CD14-positive monocyte (primary cell): ENCODE results near the gene GIGYF2. TPM values are rescaled to one million over a fixed set of nuclear protein-coding genes. Genes with fewer than 3 reads are reported as not detected.

ENCODE experiments used
- DNase-seq, 3 donors: peaks; one replicate each; pipeline ENCODE4 v3.0.0-alpha.2; 2011 to 2022
- H2AFZ ChIP-seq: 2 replicates; pipeline ENCODE4 v1.6.0; 2012; ENCODE audit warnings: mild to moderate bottlenecking, low read depth, low read length, inconsistent platforms; ENCODE audit not compliant: insufficient read depth, poor library complexity, severe bottlenecking
- H3K27ac ChIP-seq, 2 donors: 1 replicate in 1 of 2; 2 replicates in 1 of 2; pipeline ENCODE4 v1.5.1; 2012 to 2013; ENCODE audit warnings: low read length in 2 of 2, control low read depth in 1 of 2, inconsistent platforms in 1 of 2, low read depth in 1 of 2, mild to moderate bottlenecking in 1 of 2
- H3K27me3 ChIP-seq, 2 donors: one replicate each; pipeline versions ENCODE4 v1.6.0 to v1.6.1; 2011 to 2013; ENCODE audit warnings: low read length in 2 of 2; ENCODE audit not compliant: control insufficient read depth in 2 of 2, insufficient read depth in 2 of 2
- H3K36me3 ChIP-seq, 2 donors: replicated peaks in 1 of 2; 1 replicate in 1 of 2; 2 replicates in 1 of 2; pipeline versions ENCODE4 v1.5.1 to v1.6.1; 2012 to 2013; ENCODE audit warnings: low read length in 2 of 2, control low read depth in 1 of 2, inconsistent platforms in 1 of 2, mild to moderate bottlenecking in 1 of 2; ENCODE audit not compliant: insufficient read depth in 2 of 2, control insufficient read depth in 1 of 2
- H3K4me1 ChIP-seq, 2 donors: 1 replicate in 1 of 2; 2 replicates in 1 of 2; pipeline versions ENCODE4 v1.5.1 to v1.6.1; 2012 to 2013; ENCODE audit warnings: low read length in 2 of 2, control low read depth in 1 of 2, inconsistent platforms in 1 of 2, mild to moderate bottlenecking in 1 of 2, moderate library complexity in 1 of 2; ENCODE audit not compliant: insufficient read depth in 2 of 2, control insufficient read depth in 1 of 2
- H3K4me2 ChIP-seq: replicated peaks from 2 replicates; pipeline ENCODE3; 2012; ENCODE audit warnings: low read length, moderate library complexity, mild to moderate bottlenecking; ENCODE audit not compliant: poor library complexity, severe bottlenecking; ENCODE audit errors: extremely low read depth
- H3K4me3 ChIP-seq, 3 experiments: fragments of 200-600 bp in 1 of 3; sonication (generic) in 1 of 3; replicated peaks in 1 of 3; 1 replicate in 2 of 3; 2 replicates in 1 of 3; pipeline ENCODE4 v1.5.1; 2011 to 2013; ENCODE audit warnings: low read length in 3 of 3, mild to moderate bottlenecking in 3 of 3, control low read depth in 2 of 3, low read depth in 2 of 3, inconsistent platforms in 1 of 3, moderate library complexity in 1 of 3
- H3K79me2 ChIP-seq: 2 replicates; pipeline ENCODE4 v1.6.0; 2012; ENCODE audit warnings: mild to moderate bottlenecking, control low read depth, inconsistent platforms, low read length, moderate library complexity; ENCODE audit not compliant: insufficient read depth
- H3K9ac ChIP-seq: 2 replicates; pipeline ENCODE4 v1.6.0; 2017; ENCODE audit warnings: low read length, mild to moderate bottlenecking; ENCODE audit not compliant: insufficient read depth, poor library complexity, severe bottlenecking
- H3K9me3 ChIP-seq, 2 donors: replicated peaks in 1 of 2; 1 replicate in 1 of 2; 2 replicates in 1 of 2; pipeline versions ENCODE4 v1.5.1 to v1.6.1; 2012 to 2013; ENCODE audit warnings: low read length in 2 of 2, control low read depth in 1 of 2; ENCODE audit not compliant: control insufficient read depth in 1 of 2, insufficient read depth in 1 of 2
- H4K20me1 ChIP-seq: 2 replicates; pipeline ENCODE4 v1.6.0; 2012; ENCODE audit warnings: mild to moderate bottlenecking, low read length, control low read depth, moderate library complexity; ENCODE audit not compliant: insufficient read depth
- H3K27ac Mint-ChIP-seq, 7 donors: one replicate each; pipeline ENCODE4 v1.8.0; 2020; ENCODE audit warnings: mild to moderate bottlenecking in 7 of 7, mixed read lengths in 7 of 7, moderate library complexity in 6 of 7, inconsistent platforms in 2 of 7
- H3K27me3 Mint-ChIP-seq, 3 donors: one replicate each; pipeline ENCODE4 v1.8.0; 2021 to 2022; ENCODE audit warnings: low read depth in 3 of 3, mild to moderate bottlenecking in 3 of 3, mixed read lengths in 3 of 3, moderate library complexity in 3 of 3, inconsistent platforms in 1 of 3
- H3K36me3 Mint-ChIP-seq, 2 donors: one replicate each; pipeline ENCODE4 v1.8.0; 2020; ENCODE audit warnings: mixed read lengths in 2 of 2, inconsistent platforms in 1 of 2, mild to moderate bottlenecking in 1 of 2
- H3K4me1 Mint-ChIP-seq: one replicate; pipeline ENCODE4 v1.8.0; 2020; ENCODE audit warnings: mild to moderate bottlenecking, mixed read lengths
- H3K4me3 Mint-ChIP-seq, 2 donors: one replicate each; pipeline ENCODE4 v1.8.0; 2020; ENCODE audit warnings: mild to moderate bottlenecking in 2 of 2, mixed read lengths in 2 of 2, moderate library complexity in 1 of 2
- H3K9me3 Mint-ChIP-seq, 7 donors: one replicate each; pipeline ENCODE4 v1.8.0; 2020 to 2022; ENCODE audit warnings: mixed read lengths in 7 of 7, mild to moderate bottlenecking in 6 of 7, moderate library complexity in 6 of 7, inconsistent platforms in 2 of 7
- CTCF ChIP-seq: fragments of 200-600 bp; IDR thresholded peaks from one replicate; pipeline ENCODE4 v1.8.0; 2022; ENCODE audit warnings: antibody characterized with exemption, mild to moderate bottlenecking
- WGBS: methylation state at CpG from one replicate; pipeline ENCODE4 v1.1.5; 2013; ENCODE audit warnings: missing lambda C conversion rate; ENCODE audit not compliant: insufficient coverage; 5-methylcytosine and 5-hydroxymethylcytosine counted together
- intact Hi-C, 2 donors: fragments of 100-400 bp; cut with micrococcal nuclease; formaldehyde crosslinking; loops; one replicate each; pipeline versions ENCODE4 v1.15.0 to v1.15.1; 2023
- polyA plus RNA-seq, 3 donors: library from polyadenylated mRNA; depleted of rRNA in 1 of 3; unstranded in 2 of 3; stranded (reverse) in 1 of 3; fragments of 300-500 nt in 2 of 3; fragments of >200 nt in 1 of 3; fragmentation: Illumina TruSeq in 2 of 3; gene quantifications; 1 replicate in 2 of 3; 2 replicates in 1 of 3; pipeline ENCODE4 v1.2.3, GENCODE V29; 2012 to 2021

Gene GIGYF2
- polyA plus RNA-seq, 3 donors, result 7.7 to 20.7 (median 17.3) TPM

- peaks cover 8 to 24% of the 10 kb centered on the region in 2 donors for H3K27me3 ChIP-seq
- Mint-ChIP-seq H3K4me1 (peaks cover 22% of the 10 kb centered on the region), H3K9me3 (peaks cover 0 to 7% (median 0%) of the 10 kb centered on the region in 7 donors), H3K4me3 (no peak overlapping the region), H3K27me3 (peaks cover 26 to 33% (median 29%) of the 10 kb centered on the region in 3 donors), H3K27ac (peak overlapping the region in 1 of 7 donors; percentile 10), H3K36me3 (no peaks in the 10 kb centered on the region)
- H3K9ac ChIP-seq, result no peak overlapping the region
- no peaks in the 10 kb centered on the region for H3K9me3 ChIP-seq
- no peak for DNase-seq
- H3K4me2 ChIP-seq, result no peak overlapping the region
- H3K4me3 ChIP-seq, result no peak overlapping the region
- H3K79me2 ChIP-seq, result no peaks in the 10 kb centered on the region
- peaks cover 17 to 30% of the 10 kb centered on the region in 2 donors for H3K4me1 ChIP-seq
- intact Hi-C loops, result no loop called here
- no peak for TF ChIP-seq CTCF
- H3K27ac ChIP-seq, result no peak overlapping the region
- H3K36me3 ChIP-seq, result no peaks in the 10 kb centered on the region
- H4K20me1 ChIP-seq, result no peaks in the 10 kb centered on the region
- H2AFZ ChIP-seq, result no peak overlapping the region
- WGBS, result 97% methylated on average over 9 of the region's 9 CpGs
Measured at GRCh38 chr2:232872826-232873225, 175.7 kb downstream of the GIGYF2 start.

GRCh38 chr2:232873292-232873908, 176.3 kb downstream of the GIGYF2 start:
- intact Hi-C loops, result no loop called here
- no peaks in the 10 kb centered on the region for H4K20me1 ChIP-seq
- no peak overlapping the region for H3K4me2 ChIP-seq
- H3K36me3 Mint-ChIP-seq, result no peaks in the 10 kb centered on the region
- H3K79me2 ChIP-seq, result no peaks in the 10 kb centered on the region
- TF ChIP-seq CTCF, result no peak
- no peak overlapping the region for H3K27ac ChIP-seq
- no peak overlapping the region for H2AFZ ChIP-seq
- H3K9me3 Mint-ChIP-seq, result peaks cover 0 to 7% (median 0%) of the 10 kb centered on the region in 7 donors
- no peak overlapping the region for H3K4me3 Mint-ChIP-seq
- no peak overlapping the region for H3K27ac Mint-ChIP-seq
- no peaks in the 10 kb centered on the region for H3K9me3 ChIP-seq
- no peak overlapping the region for H3K4me3 ChIP-seq
- DNase-seq, result no peak
- 98% methylated on average over 14 of the region's 14 CpGs for WGBS
- peaks cover 29 to 39% (median 32%) of the 10 kb centered on the region in 3 donors for H3K27me3 Mint-ChIP-seq
- no peaks in the 10 kb centered on the region for H3K36me3 ChIP-seq
- no peak overlapping the region for H3K9ac ChIP-seq
- H3K27me3 ChIP-seq, result peaks cover 8 to 24% of the 10 kb centered on the region in 2 donors
- peaks cover 22% of the 10 kb centered on the region for H3K4me1 Mint-ChIP-seq
- H3K4me1 ChIP-seq, result peaks cover 17 to 30% of the 10 kb centered on the region in 2 donors
